DOHH2 (cell line): Measurements from ENCODE around the gene APLP2.

ENCODE experiments used
- H3F3A ChIP-seq: fragments of 200-600 bp; sonication (generic), shearing (Covaris generic); 2 replicates; pipeline ENCODE4 v1.6.0; 2016; ENCODE audit warnings: antibody characterized with exemption, mild to moderate bottlenecking; ENCODE audit not compliant: control insufficient read depth, insufficient read depth
- H3K27ac ChIP-seq: fragments of 200-600 bp; sonication (generic); 2 replicates; pipeline ENCODE4 v1.5.1; 2014; ENCODE audit warnings: low read depth, mild to moderate bottlenecking, low read length, moderate library complexity
- H3K27me3 ChIP-seq: fragments of 200-600 bp; sonication (generic); 2 replicates; pipeline ENCODE4 v1.6.1; 2014; ENCODE audit warnings: mild to moderate bottlenecking, low read length, mixed read lengths; ENCODE audit not compliant: control insufficient read depth
- H3K36me3 ChIP-seq: fragments of 200-600 bp; sonication (generic); 2 replicates; pipeline ENCODE4 v1.6.1; 2014; ENCODE audit warnings: mild to moderate bottlenecking, low read length, moderate library complexity, mixed read lengths; ENCODE audit not compliant: control insufficient read depth
- H3K4me1 ChIP-seq: fragments of 200-600 bp; sonication (generic); 2 replicates; pipeline ENCODE4 v1.6.1; 2014; ENCODE audit warnings: mild to moderate bottlenecking, low read length, mixed read lengths; ENCODE audit not compliant: control insufficient read depth
- H3K4me2 ChIP-seq: fragments of 200-600 bp; sonication (generic); 2 replicates; pipeline ENCODE4 v1.6.0; 2014; ENCODE audit warnings: mild to moderate bottlenecking, low read length, moderate library complexity
- H3K4me3 ChIP-seq: fragments of 200-600 bp; sonication (generic); 2 replicates; pipeline ENCODE4 v1.5.1; 2014; ENCODE audit warnings: mild to moderate bottlenecking, low read length, mixed read lengths
- H3K79me2 ChIP-seq: fragments of 200-600 bp; sonication (generic); 2 replicates; pipeline ENCODE4 v1.6.1; 2014; ENCODE audit warnings: mild to moderate bottlenecking, low read length, mixed read lengths; ENCODE audit not compliant: control insufficient read depth
- H3K9me2 ChIP-seq: fragments of 200-600 bp; sonication (generic); replicated peaks from 2 replicates; pipeline ENCODE4 v1.6.1; 2014; ENCODE audit warnings: mild to moderate bottlenecking, low read length, mixed read lengths; ENCODE audit not compliant: control insufficient read depth
- H3K9me3 ChIP-seq: fragments of 200-600 bp; sonication (generic); 2 replicates; pipeline ENCODE4 v1.6.1; 2014; ENCODE audit warnings: antibody characterized with exemption, low read length, mixed read lengths; ENCODE audit not compliant: control insufficient read depth, insufficient read depth
- H4K20me1 ChIP-seq: fragments of 200-600 bp; sonication (generic); 2 replicates; pipeline ENCODE4 v1.6.0; 2014; ENCODE audit warnings: low read depth, mild to moderate bottlenecking, antibody characterized with exemption, low read length, moderate library complexity; ENCODE audit not compliant: control insufficient read depth, insufficient read depth
- EZH2phosphoT487 ChIP-seq: fragments of 200-600 bp; sonication (generic); IDR thresholded peaks from 2 replicates; pipeline ENCODE4 v1.6.1; 2017; ENCODE audit warnings: borderline replicate concordance, mild to moderate bottlenecking, antibody characterized with exemption, low read length, moderate library complexity, mixed read lengths
- TF ChIP-seq, protein P1 (sequence below): fragments of 200-600 bp; sonication (generic); IDR thresholded peaks from one replicate; pipeline ENCODE4 v1.5.1; 2014; ENCODE audit warnings: antibody characterized with exemption, mild to moderate bottlenecking, low read depth, low read length; ENCODE audit not compliant: poor library complexity, severe bottlenecking

Gene APLP2

DNA sequence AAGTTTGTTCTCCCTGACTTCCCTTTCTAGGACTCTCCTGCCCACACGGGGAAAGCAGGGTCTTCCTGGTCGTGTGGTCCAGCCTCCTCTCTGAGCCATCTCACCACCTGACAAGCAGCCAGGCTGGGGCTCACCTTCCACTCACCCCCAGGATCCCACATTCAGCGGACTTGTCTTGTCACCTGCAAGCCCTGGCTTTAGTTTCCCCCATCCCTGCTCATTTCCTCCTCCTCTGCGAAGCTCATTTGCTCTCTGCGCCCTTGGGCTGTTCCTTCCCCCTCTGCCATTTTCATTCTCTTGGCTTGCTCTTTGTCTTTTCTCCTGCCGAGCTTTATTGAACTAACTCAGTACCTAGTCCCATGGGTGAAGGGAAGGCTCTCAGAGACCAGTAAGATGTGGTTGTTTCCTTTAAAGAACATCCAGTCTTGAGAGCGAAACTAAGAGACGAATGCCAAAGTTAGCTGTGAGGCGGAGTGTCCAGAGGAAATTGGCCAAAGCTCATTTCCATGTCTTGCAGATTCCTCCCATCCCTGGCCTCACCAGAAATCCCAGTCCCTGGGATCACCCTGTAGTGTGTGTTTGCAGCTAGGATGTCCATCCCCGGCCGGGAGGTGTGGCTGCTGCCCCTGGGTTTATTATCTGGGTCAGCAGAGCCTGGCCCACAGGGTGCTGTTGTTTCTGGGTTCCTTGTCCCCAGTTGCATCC lies 91.9 kb downstream of the APLP2 start:
- Histone ChIP-seq H3K4me1 (peaks cover 56% of the 10 kb centered on the region), H3K79me2 (peaks cover 68% of the 10 kb centered on the region)

DNA sequence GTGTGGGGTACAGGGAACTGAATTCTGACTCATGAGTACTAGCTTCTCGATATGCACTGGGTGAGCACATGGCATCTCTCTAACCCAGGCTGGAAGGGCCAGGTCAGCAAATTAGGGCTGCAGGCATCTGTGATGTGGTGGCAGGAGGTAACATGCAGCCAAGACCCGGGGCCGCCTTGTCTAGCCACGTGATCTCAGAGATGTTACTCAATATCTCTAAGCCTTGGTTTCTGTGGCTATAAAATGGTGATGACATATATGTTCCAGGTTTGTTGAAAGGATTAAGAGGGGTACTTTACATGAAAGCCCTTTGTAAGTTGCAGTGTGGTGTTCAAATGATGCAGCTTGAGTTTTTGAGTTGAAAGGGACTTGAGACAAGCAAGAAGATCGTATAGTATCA lies 93.0 kb downstream of the APLP2 start:
- Histone ChIP-seq H3K4me1 (peaks cover 66% of the 10 kb centered on the region), H3K4me2 (peak overlapping the region; percentile 91), H3K27ac (peak overlapping the region; percentile 81), H3K27me3 (0 out of 2 replicates have a peak, but pooled peaks cover 3% of the 10 kb centered on the region), H3K9me3 (no peaks in the 10 kb centered on the region), H3K36me3 (peaks cover 62% of the 10 kb centered on the region), H3F3A (peaks cover 37% of the 10 kb centered on the region), H3K9me2 (no peaks in the 10 kb centered on the region), H3K4me3 (peak overlapping the region; percentile 76), H4K20me1 (peaks cover 17% of the 10 kb centered on the region), H3K79me2 (peaks cover 79% of the 10 kb centered on the region)
- TF ChIP-seq, protein P1, sequence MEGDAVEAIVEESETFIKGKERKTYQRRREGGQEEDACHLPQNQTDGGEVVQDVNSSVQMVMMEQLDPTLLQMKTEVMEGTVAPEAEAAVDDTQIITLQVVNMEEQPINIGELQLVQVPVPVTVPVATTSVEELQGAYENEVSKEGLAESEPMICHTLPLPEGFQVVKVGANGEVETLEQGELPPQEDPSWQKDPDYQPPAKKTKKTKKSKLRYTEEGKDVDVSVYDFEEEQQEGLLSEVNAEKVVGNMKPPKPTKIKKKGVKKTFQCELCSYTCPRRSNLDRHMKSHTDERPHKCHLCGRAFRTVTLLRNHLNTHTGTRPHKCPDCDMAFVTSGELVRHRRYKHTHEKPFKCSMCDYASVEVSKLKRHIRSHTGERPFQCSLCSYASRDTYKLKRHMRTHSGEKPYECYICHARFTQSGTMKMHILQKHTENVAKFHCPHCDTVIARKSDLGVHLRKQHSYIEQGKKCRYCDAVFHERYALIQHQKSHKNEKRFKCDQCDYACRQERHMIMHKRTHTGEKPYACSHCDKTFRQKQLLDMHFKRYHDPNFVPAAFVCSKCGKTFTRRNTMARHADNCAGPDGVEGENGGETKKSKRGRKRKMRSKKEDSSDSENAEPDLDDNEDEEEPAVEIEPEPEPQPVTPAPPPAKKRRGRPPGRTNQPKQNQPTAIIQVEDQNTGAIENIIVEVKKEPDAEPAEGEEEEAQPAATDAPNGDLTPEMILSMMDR = no peak
- TF ChIP-seq EZH2phosphoT487 = no peak

More for the DNA sequence above, 91.9 kb downstream of the APLP2 start:
- Histone ChIP-seq H3K9me2 (no peaks in the 10 kb centered on the region), H3K9me3 (no peaks in the 10 kb centered on the region), H3K27me3 (0 out of 2 replicates have a peak, but pooled peaks cover 3% of the 10 kb centered on the region), H3K4me2 (peak overlapping the region; percentile 91), H4K20me1 (peaks cover 17% of the 10 kb centered on the region), H3K27ac (peak overlapping the region; percentile 81), H3K36me3 (peaks cover 62% of the 10 kb centered on the region), H3K4me3 (peak overlapping the region; percentile 76), H3F3A (peaks cover 36% of the 10 kb centered on the region)
- TF ChIP-seq, protein P1 = no peak
- TF ChIP-seq EZH2phosphoT487 = no peak

DNA sequence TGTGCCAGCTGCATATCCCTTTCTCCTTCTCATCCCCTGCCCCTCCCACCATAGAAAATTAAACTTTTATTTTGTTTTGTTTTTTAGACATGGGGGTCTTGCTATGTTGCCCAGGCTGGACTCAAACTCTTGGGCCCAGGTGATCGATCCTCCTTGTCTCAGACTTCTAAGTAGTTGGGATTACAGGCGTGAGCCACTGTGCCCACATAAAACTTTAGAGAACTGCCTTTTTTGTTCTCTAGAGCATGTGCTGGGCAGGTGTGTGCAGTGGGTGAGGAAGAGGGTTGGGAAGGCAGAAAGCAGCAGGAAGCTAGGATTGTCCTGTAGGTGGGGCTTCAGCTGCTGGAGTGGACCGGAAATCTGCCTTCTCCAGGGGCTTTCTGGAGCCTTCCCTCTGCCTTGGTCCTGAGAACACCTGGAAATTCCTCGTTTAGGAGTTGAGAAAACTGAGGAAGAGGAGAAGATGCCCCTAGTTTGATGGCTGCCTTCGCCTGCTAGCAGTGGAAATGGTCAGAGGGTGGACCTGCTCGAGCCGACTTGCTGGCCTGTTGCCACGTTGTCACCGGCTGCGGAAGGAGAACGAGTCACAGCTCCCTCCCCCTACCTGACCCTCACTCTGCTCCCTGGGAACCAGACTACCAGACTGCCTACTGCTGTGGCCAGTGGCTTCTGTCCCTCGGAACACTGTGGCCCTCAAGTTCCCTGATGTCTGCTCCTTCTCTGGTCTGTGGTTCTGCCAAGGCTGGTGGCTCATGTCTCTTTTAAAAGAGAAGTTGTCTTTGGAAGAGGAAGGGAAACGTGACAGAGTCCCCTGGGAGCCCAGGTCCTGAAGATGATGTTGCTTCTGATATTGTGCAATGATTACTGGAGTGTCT lies 93.9 kb downstream of the APLP2 start:
- H4K20me1 ChIP-seq = peaks cover 17% of the 10 kb centered on the region
- H3K27ac ChIP-seq = peak overlapping the region; percentile 81
- TF ChIP-seq EZH2phosphoT487 = no peak
- TF ChIP-seq, protein P1 = no peak
- H3K9me2 ChIP-seq = no peaks in the 10 kb centered on the region
- H3K4me3 ChIP-seq = peak overlapping the region; percentile 76
- peaks cover 68% of the 10 kb centered on the region for H3K36me3 ChIP-seq
- peaks cover 30% of the 10 kb centered on the region for H3F3A ChIP-seq
- H3K79me2 ChIP-seq = peaks cover 88% of the 10 kb centered on the region
- 0 out of 2 replicates have a peak, but pooled peaks cover 3% of the 10 kb centered on the region for H3K27me3 ChIP-seq
- H3K9me3 ChIP-seq = no peaks in the 10 kb centered on the region
- peaks cover 71% of the 10 kb centered on the region for H3K4me1 ChIP-seq
- peak overlapping the region; percentile 91 for H3K4me2 ChIP-seq
